Middle frontal gyrus (tissue), 1 donor: Measurements from ENCODE around the gene CHMP5.
A peak's percentile ranks its signal among the peaks of the same experiment; 100 is the strongest.

ENCODE experiments used
- DNase-seq: peaks from one replicate; pipeline ENCODE4 v3.0.0-alpha.2; 2015; ENCODE audit warnings: low spot score; ENCODE audit errors: extremely low spot score

The CHMP5 gene

GRCh38 chr9:33264473-33265177 lies at the start of gene CHMP5, which contains the start of gene BAG1:
Gene CHMP5, plus strand, starts transcription at chr9:33265049. Its CDS starts 30 bp downstream, at chr9:33265079.
Gene BAG1, minus strand, starts transcription at chr9:33264708.
- peak; percentile 96 for DNase-seq

DNA sequence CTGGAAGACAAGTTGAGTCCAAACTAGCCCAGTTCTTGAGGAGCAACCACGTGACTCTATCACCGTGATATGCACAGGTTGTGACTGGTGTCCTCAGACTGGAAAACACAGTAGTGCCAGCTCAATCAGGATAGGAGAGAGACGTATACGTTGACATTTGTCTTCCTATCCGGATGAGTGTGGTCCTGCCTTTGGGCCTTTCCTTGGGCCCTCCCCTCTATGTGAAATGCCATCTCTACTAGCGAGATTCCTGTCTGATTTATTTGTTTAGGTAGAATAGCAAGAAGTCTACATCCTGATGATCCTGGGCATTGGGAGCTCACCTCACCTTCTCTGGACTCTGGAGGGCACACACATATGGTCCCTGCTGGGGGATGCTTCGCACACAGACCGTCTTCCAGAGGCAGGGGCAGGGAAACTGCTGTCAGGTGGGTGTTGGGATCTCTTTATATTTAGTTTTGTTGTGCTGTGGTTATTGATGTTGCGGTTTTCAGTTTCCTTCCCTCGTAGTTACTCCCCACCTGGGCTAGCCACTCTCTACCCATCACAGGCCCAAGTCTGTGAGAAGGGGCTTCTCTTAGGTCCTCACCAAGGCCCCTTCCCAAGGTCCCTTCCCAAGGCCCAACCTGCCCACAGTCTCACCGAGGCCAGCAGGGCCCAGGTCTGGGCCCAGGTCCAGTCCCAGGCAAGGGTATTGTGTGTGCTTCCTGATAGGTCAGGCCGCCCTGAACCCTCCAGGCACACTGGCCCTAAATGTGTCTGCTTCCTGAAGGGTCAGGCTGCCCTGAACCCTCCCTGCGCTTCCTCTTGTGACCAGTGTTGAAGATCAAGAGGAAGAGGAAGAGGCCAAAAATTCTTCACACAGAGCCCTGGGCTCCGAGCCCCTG lies 43.9 kb upstream of the CHMP5 start:
- no peak for DNase-seq

GRCh38 chr9:33221568-33221884 lies 43.3 kb upstream of the CHMP5 start:
- DNase-seq = no peak

- DNase-seq = no peak
Observed at GRCh38 chr9:33222031-33222430, 42.8 kb upstream of the CHMP5 start.

DNA sequence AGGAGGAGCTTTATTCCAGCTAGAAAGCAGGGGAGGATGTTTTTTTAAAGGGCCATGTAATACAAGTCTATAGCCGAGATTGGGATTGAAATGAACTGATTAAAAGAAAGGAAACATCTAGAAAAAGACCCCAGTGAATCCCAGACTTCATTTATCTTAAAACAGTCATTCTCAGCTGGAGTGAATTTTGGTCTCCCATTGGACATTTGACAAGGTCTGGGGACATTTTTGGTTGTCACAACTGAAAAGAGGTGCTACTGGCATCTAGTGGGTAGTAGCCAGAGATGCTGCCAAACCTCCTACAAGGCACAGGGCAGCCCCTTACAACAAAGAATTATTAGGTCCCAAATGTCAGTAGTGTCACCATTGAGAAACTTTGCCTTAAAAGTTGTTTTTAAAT lies 41.2 kb upstream of the CHMP5 start:
- no peak for DNase-seq

- DNase-seq = peak; percentile 78
Observed at GRCh38 chr9:33225319-33226147, 39.3 kb upstream of the CHMP5 start.

GRCh38 chr9:33227008-33227398 lies 37.8 kb upstream of the CHMP5 start:
- DNase-seq = no peak

- no peak for DNase-seq
Observed at GRCh38 chr9:33227741-33228140, 37.1 kb upstream of the CHMP5 start.

GRCh38 chr9:33228606-33229005 lies 36.2 kb upstream of the CHMP5 start:
- DNase-seq = no peak

DNA sequence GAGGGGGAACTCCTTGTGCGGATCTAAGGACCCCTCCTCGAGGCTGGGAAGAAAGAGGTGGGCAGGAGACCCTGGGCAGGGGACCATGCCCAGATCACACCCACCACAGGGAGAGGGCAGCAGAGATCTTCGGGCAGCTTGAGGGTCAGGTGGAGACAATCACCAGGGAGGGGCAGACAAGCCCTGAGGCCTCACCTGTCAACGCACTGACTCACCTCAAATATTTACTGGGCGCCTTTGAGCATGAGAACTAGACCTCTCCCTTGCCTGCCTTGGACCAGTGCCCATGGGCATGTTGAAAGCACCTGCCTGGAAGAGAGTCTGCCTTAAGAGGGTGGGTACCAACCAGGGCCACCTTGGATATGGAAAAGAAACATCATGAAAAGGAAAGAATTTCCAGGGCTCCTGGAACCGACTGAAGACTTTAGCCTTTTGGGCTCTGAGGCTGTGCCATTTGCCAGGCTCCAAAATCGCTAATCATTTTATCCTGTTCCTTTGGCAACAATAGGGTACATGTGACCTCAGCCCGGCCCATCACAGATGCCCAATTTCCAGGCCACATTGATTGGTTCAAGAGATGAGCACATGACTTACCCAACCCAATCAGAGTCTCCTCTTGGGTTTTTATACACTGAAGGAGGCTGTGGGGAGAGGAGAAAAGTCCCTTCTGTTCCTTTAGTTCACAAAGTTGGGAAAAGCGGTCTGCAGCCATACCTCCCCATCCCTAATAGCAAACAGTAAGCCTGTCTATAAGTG lies 35.3 kb upstream of the CHMP5 start:
- DNase-seq = no peak

GRCh38 chr9:33230756-33231622 lies 33.9 kb upstream of the CHMP5 start:
- DNase-seq = no peak

GRCh38 chr9:33231623-33231942 lies 33.3 kb upstream of the CHMP5 start:
- DNase-seq = no peak

DNA sequence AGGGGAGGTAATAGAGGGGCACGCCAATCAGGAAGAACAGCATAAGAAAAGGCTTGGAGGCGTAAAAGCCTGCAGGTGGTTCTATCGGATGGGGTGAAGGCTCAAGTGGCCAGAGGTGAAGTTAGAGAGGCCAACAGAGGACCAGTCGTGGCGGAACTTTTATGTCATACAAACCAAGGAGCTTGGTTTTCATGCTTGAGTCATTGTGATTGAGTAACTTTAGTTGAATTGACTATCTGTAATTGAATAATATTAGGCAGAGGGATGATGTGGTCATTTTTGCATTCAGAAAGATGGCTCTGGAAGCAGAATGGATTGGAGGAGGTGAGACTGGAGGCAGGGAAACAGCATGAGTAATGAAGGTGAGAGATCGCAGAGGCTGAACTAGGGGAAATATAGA lies 32.0 kb upstream of the CHMP5 start:
- DNase-seq = no peak

DNA sequence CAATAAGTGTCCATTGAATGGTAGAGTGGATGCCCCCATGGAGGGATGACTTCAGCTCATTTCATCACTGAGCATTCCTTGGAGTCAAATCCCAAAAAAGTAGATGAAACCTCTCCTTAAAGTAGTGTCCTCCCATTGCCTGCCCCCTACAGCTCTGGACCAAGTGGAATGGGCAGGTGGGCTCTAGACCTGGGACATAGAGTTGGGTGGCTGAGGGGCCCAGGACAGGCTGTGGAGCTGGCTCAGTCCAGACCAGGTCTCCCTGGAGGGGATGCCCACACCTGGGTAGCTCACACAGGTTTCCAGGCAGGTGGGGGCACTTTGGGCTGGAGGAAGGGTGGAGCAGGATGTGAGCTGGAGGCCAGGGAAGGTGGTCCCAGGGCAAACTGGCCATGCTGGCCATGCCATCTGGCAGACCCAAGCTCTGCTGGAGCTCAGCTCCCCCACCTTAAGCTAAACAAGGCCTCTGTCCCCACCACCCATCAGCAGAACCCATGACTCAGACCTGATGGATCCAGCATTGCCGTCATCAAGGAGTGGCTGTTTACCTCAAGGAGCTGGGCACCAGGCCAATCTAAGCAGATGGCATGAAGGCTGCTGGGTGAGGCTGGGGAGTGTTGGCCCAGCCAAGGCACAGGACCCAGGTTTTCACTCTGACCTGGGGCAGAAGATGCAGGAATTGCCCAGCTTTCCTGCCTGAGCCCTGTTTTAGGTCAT lies 31.1 kb upstream of the CHMP5 start:
- no peak for DNase-seq

GRCh38 chr9:33234511-33235467 lies 30.1 kb upstream of the CHMP5 start:
- no peak for DNase-seq

DNA sequence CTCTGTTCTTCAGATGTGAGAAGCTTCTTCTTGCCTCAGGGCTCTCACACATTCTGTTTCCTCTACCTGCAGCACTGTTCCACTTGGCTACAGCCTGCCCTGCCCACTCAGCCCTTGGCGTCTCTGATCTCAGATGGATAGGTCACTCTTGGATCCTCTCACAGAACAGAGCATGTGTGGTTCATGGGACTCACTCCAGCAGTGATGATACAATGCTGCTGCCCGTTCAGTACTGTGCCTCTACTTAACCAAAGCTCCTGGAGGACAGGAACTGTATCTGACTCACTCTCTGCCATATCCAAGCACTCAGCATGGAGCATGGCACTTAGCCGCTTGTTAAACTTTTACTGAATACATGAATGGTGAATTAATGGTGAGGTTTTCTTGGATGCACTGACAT lies 28.3 kb upstream of the CHMP5 start:
- no peak for DNase-seq

DNA sequence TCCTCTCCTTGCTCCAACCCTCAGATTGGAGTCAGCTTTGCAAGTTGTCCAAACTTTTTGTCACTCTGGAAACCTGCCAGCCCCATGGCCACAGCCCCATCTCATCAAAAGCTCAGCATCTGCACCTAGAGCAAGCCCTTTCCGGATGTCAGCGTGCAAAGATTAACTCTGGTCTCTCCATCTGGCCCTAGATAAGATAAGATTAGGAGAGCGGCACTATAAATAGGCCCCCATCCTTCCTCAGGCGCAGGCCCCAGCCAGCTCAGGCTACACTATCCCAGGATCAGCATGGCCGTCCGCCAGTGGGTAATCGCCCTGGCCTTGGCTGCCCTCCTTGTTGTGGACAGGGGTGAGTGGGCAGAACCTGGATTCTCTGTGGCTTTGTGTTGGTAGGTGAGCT lies 24.9 kb upstream of the CHMP5 start, which contains the start of gene SPINK4:
TSS of gene SPINK4 (plus strand) at position 247 of the 400 bp plus-strand sequence. CDS start at position 289, 42 bp downstream.
- no peak for DNase-seq

GRCh38 chr9:33241298-33241697 lies 23.6 kb upstream of the CHMP5 start:
- DNase-seq = no peak
